Gastrocnemius medialis (tissue), 4 donors: ENCODE results near the gene PRKCQ.

Experiments
- POLR2A ChIP-seq, 2 donors: fragments of 450-650 bp; IDR thresholded peaks; one replicate each; pipeline ENCODE4 v1.6.1; 2017; ENCODE audit warnings: antibody characterized with exemption in 2 of 2, mild to moderate bottlenecking in 2 of 2, moderate library complexity in 2 of 2
- TF ChIP-seq, protein P1 (sequence below), 5 experiments: fragments of 450-650 bp in 3 of 5; fragments of 200-600 bp in 2 of 5; sonication (generic) in 2 of 5; IDR thresholded peaks in 4 of 5; conservative IDR thresholded peaks in 1 of 5; 1 replicate in 4 of 5; 2 replicates in 1 of 5; pipeline ENCODE4 v1.5.1; 2016 to 2019; ENCODE audit warnings: antibody characterized with exemption in 5 of 5, mild to moderate bottlenecking in 3 of 5, moderate library complexity in 3 of 5

DNA sequence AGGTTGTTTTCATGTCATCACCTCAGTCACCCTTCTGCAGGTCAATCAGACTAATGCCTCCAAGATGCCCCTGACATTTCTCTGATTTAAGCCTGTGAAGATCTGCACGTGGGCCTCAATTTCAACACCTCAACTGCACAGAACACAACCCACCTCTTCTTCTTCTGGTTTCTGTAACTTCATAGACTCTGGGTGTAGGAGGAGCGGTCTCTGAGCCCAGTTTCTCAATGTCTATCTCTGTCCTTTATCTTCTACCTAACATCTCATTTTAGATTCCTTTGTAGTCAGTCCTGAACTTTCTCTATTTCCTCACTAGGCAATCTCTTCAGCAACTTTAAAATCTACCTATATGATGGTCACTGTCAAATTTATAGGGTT is 85.6 kb downstream of the PRKCQ start:
- TF ChIP-seq POLR2A (IDR thresholded peaks at IDR 0.05): no peak
- TF ChIP-seq, protein P1, sequence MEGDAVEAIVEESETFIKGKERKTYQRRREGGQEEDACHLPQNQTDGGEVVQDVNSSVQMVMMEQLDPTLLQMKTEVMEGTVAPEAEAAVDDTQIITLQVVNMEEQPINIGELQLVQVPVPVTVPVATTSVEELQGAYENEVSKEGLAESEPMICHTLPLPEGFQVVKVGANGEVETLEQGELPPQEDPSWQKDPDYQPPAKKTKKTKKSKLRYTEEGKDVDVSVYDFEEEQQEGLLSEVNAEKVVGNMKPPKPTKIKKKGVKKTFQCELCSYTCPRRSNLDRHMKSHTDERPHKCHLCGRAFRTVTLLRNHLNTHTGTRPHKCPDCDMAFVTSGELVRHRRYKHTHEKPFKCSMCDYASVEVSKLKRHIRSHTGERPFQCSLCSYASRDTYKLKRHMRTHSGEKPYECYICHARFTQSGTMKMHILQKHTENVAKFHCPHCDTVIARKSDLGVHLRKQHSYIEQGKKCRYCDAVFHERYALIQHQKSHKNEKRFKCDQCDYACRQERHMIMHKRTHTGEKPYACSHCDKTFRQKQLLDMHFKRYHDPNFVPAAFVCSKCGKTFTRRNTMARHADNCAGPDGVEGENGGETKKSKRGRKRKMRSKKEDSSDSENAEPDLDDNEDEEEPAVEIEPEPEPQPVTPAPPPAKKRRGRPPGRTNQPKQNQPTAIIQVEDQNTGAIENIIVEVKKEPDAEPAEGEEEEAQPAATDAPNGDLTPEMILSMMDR (IDR thresholded peaks at IDR 0.05 in 4 of 5, conservative IDR thresholded peaks at IDR 0.05 in 1 of 5): no peak
